Measurements from ENCODE around the gene MBP. TPM values are rescaled to one million over a fixed set of nuclear protein-coding genes. Genes with fewer than 3 reads are reported as not detected.
"Not testable (repeated sequence)": the region's sequence is repeated elsewhere in the genome, so short reads cannot be mapped to it uniquely, and the experiment has no call there.

Gene MBP
- total and polyA plus RNA-seq, 4 experiments from 2014 or later: 92.2 to 187 (median 149) TPM

DNA sequence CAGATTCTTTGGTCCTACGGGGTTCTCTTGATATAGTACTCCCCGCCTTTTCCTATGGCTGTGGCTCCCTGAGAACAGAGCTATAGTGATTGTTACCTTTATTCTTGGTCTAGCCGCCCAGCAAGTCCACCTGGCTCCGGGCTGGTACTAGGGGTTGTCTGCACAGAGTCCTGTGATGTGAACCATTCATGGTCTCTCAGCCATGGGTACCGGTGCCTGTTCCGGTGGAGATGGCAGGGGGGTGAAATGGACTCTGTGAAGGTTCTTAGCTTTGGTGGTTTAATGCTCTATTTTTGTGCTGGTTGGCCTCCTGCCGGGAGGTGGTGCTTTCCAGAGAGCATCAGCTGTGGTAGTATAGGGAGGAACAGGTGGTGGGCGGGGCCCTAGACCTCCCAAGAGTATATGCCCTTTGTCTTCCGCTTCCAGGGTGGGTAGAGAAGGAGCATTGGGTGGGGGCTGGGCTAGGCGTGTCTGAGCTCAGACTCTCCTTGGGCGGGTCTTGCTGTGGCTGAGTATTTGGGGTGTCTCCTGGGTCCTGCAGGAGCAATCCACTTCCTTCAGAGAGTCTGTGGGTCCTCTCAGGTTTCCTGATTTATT lies 166.9 kb downstream of the MBP start:
- Mint-ChIP-seq H3K4me1 (peaks cover 18 to 39% (median 24%) of the 10 kb centered on the region in 4 donors), H3K36me3 (peaks cover 48 to 53% of the 10 kb centered on the region in 2 donors)
- H3K27ac ChIP-seq (ENCODE audit: low read depth, low read length); H3K27me3 Mint-ChIP-seq; intact Hi-C loops (cut with micrococcal nuclease); H3K4me3 ChIP-seq (ENCODE audit: low read length in 2 of 2); H3K27me3 ChIP-seq (ENCODE audit: insufficient read depth, low read length); H3K27ac Mint-ChIP-seq; H3K4me3 Mint-ChIP-seq; POLR2A ChIA-PET (ENCODE audit: partially characterized antibody); H3K36me3 ChIP-seq (ENCODE audit: insufficient read depth, low read length); DNase-seq; H3K9me3 Mint-ChIP-seq; H3K9me3 ChIP-seq (ENCODE audit: control insufficient read depth in 1 of 2, low read length in 2 of 2): not testable (repeated sequence)
- H3K4me1 ChIP-seq (ENCODE audit: insufficient read depth, low read length): peaks cover 14% of the 10 kb centered on the region
- CTCF ChIA-PET (ENCODE audit: partially characterized antibody): interaction anchor here (1.6 kb wide), 1 partner anchor 163 kb away, joined by 4 read pairs; no protein-coding TSS in a partner anchor

DNA sequence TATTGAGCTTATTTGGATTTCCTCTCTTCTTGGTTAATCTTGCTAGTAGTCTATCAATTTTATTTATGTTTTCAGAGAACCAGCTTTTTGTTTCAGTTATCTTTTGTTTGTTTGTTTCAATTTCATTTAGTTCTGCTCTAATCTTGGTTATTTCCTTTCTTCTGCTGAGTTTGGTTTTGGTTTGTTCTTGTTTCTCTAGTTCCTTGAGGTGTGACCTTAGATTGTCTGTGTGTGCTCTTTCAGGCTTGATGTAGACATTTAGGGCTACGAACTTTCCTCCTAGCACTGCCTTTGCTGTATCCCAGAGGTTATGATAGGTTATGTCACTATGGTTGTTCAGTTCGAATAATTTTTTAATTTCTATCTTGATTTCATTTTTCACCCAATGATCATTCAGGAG lies 168.6 kb downstream of the MBP start:
- no peak overlapping the region for H3K27ac ChIP-seq (ENCODE audit: low read depth, low read length)
- H3K4me1 ChIP-seq (ENCODE audit: insufficient read depth, low read length): peaks cover 14% of the 10 kb centered on the region
- H3K4me1 Mint-ChIP-seq: peaks cover 18 to 39% (median 24%) of the 10 kb centered on the region in 4 donors
- H3K27ac Mint-ChIP-seq: peak overlapping the region in 4 of 7 donors; percentile 15 to 48 (median 34)
- no peaks in the 10 kb centered on the region for H3K9me3 ChIP-seq (ENCODE audit: control insufficient read depth in 1 of 2, low read length in 2 of 2)
- POLR2A ChIA-PET (ENCODE audit: partially characterized antibody): no interaction called here
- H3K27me3 Mint-ChIP-seq: no peaks in the 10 kb centered on the region
- peaks cover 65 to 66% of the 10 kb centered on the region in 2 donors for H3K36me3 Mint-ChIP-seq
- no peak overlapping the region for H3K4me3 ChIP-seq (ENCODE audit: low read length in 2 of 2)
- no peaks in the 10 kb centered on the region for H3K27me3 ChIP-seq (ENCODE audit: insufficient read depth, low read length)
- H3K4me3 Mint-ChIP-seq: peak overlapping the region in 4 of 8 donors; percentile 0 to 36 (median 12)
- CTCF ChIA-PET (ENCODE audit: partially characterized antibody): interaction anchor here (1.1 to 1.7 kb wide), 3 partner anchors 19 to 162 kb away, joined by 3 to 5 read pairs (median 5); no protein-coding TSS in a partner anchor
- H3K9me3 Mint-ChIP-seq: no peaks in the 10 kb centered on the region
- intact Hi-C loops (cut with micrococcal nuclease): no loop called here
- no peak for DNase-seq
- H3K36me3 ChIP-seq (ENCODE audit: insufficient read depth, low read length): peaks cover 19% of the 10 kb centered on the region

- Mint-ChIP-seq H3K27me3 (no peaks in the 10 kb centered on the region), H3K27ac (peak overlapping the region in 3 of 7 donors; percentile 5 to 48 (median 15)), H3K9me3 (no peaks in the 10 kb centered on the region), H3K4me3 (peak overlapping the region in 3 of 8 donors; percentile 2 to 36 (median 19)), H3K36me3 (peaks cover 66 to 69% of the 10 kb centered on the region in 2 donors), H3K4me1 (peaks cover 18 to 39% (median 27%) of the 10 kb centered on the region in 4 donors)
- POLR2A ChIA-PET (ENCODE audit: partially characterized antibody): interaction anchor here (1.0 kb wide), 1 partner anchor 21 kb away, joined by 3 read pairs; no protein-coding TSS in a partner anchor
- no peak for DNase-seq
- no peak overlapping the region for H3K4me3 ChIP-seq (ENCODE audit: low read length in 2 of 2)
- no peak overlapping the region for H3K27ac ChIP-seq (ENCODE audit: low read depth, low read length)
- intact Hi-C loops (cut with micrococcal nuclease): no loop called here
- no peaks in the 10 kb centered on the region for H3K27me3 ChIP-seq (ENCODE audit: insufficient read depth, low read length)
- CTCF ChIA-PET (ENCODE audit: partially characterized antibody): interaction anchor here (0.9 to 1.7 kb wide), 4 partner anchors 10 to 161 kb away, joined by 3 to 5 read pairs (median 4); no protein-coding TSS in a partner anchor
- H3K36me3 ChIP-seq (ENCODE audit: insufficient read depth, low read length): peaks cover 22% of the 10 kb centered on the region
- no peaks in the 10 kb centered on the region for H3K9me3 ChIP-seq (ENCODE audit: control insufficient read depth in 1 of 2, low read length in 2 of 2)
- H3K4me1 ChIP-seq (ENCODE audit: insufficient read depth, low read length): peaks cover 14% of the 10 kb centered on the region
Observed at GRCh38 chr18:76962851-76963250, 169.7 kb downstream of the MBP start.

DNA sequence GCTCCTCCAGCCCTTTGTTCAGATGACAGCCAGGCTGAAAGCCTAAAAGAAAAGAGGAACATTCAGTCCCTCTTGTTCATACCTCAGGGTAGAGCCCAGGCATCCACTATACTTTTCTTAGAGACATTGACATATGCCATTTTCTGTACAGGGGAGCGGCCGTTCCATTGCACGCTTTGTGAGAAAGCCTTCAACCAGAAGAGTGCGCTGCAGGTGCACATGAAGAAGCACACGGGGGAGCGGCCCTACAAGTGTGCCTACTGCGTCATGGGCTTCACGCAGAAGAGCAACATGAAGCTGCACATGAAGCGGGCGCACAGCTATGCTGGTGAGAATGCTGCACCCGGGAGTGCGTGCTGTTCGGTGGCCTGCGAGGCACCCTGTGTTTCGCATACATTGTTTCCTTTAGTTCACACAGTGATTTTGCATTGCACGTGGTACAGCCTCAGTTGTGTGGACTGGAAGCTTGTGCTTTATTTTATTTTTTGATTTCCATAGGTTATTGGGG lies 172.0 kb downstream of the MBP start:
- H3K4me3 ChIP-seq (ENCODE audit: low read length in 2 of 2): no peak overlapping the region
- Mint-ChIP-seq H3K27ac (peak overlapping the region in 2 of 7 donors; percentile 35 to 49), H3K4me3 (no peak overlapping the region), H3K9me3 (no peaks in the 10 kb centered on the region), H3K4me1 (peaks cover 20 to 44% (median 28%) of the 10 kb centered on the region in 4 donors), H3K36me3 (peaks cover 76 to 91% of the 10 kb centered on the region in 2 donors), H3K27me3 (no peaks in the 10 kb centered on the region)
- intact Hi-C loops (cut with micrococcal nuclease): no loop called here
- no peaks in the 10 kb centered on the region for H3K27me3 ChIP-seq (ENCODE audit: insufficient read depth, low read length)
- CTCF ChIA-PET (ENCODE audit: partially characterized antibody): no interaction called here
- POLR2A ChIA-PET (ENCODE audit: partially characterized antibody): no interaction called here
- H3K4me1 ChIP-seq (ENCODE audit: insufficient read depth, low read length): peaks cover 14% of the 10 kb centered on the region
- H3K9me3 ChIP-seq (ENCODE audit: control insufficient read depth in 1 of 2, low read length in 2 of 2): no peaks in the 10 kb centered on the region
- H3K27ac ChIP-seq (ENCODE audit: low read depth, low read length): no peak overlapping the region
- DNase-seq: no peak
- peaks cover 26% of the 10 kb centered on the region for H3K36me3 ChIP-seq (ENCODE audit: insufficient read depth, low read length)

DNA sequence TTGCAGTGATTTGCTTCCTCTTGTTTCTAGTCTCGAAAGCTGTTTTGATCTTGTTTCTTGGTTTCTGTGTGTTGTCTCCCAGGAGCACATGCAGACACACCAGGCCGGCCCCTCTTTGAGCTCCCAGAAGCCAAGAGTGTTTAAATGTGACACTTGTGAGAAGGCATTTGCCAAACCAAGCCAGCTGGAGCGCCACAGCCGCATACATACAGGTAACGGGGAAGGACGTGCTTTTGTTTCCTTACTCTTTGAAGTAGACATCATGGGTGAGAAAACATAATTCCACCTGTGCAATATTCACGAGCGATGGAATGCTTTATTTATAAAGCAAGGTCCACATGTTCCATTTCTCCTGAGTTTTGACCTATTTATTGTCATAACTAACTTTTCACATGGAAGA lies 173.0 kb downstream of the MBP start:
- H3K36me3 ChIP-seq (ENCODE audit: insufficient read depth, low read length): peaks cover 26% of the 10 kb centered on the region
- no peaks in the 10 kb centered on the region for H3K9me3 ChIP-seq (ENCODE audit: control insufficient read depth in 1 of 2, low read length in 2 of 2)
- H3K27ac Mint-ChIP-seq: peak overlapping the region in 3 of 7 donors; percentile 5 to 18 (median 5)
- peaks cover 14% of the 10 kb centered on the region for H3K4me1 ChIP-seq (ENCODE audit: insufficient read depth, low read length)
- H3K4me1 Mint-ChIP-seq: peaks cover 19 to 36% (median 26%) of the 10 kb centered on the region in 4 donors
- ChIA-PET CTCF (ENCODE audit: partially characterized antibody) (interaction anchor here (0.7 to 0.9 kb wide), 2 partner anchors 21 to 24 kb away, joined by 3 to 4 read pairs; no protein-coding TSS in a partner anchor), POLR2A (ENCODE audit: partially characterized antibody) (no interaction called here)
- intact Hi-C loops (cut with micrococcal nuclease): no loop called here
- H3K27me3 Mint-ChIP-seq: no peaks in the 10 kb centered on the region
- H3K9me3 Mint-ChIP-seq: no peaks in the 10 kb centered on the region
- no peak overlapping the region for H3K27ac ChIP-seq (ENCODE audit: low read depth, low read length)
- no peak for DNase-seq
- H3K27me3 ChIP-seq (ENCODE audit: insufficient read depth, low read length): no peaks in the 10 kb centered on the region
- H3K36me3 Mint-ChIP-seq: peaks cover 68 to 85% of the 10 kb centered on the region in 2 donors
- H3K4me3 ChIP-seq (ENCODE audit: low read length in 2 of 2): no peak overlapping the region
- H3K4me3 Mint-ChIP-seq: no peak overlapping the region

DNA sequence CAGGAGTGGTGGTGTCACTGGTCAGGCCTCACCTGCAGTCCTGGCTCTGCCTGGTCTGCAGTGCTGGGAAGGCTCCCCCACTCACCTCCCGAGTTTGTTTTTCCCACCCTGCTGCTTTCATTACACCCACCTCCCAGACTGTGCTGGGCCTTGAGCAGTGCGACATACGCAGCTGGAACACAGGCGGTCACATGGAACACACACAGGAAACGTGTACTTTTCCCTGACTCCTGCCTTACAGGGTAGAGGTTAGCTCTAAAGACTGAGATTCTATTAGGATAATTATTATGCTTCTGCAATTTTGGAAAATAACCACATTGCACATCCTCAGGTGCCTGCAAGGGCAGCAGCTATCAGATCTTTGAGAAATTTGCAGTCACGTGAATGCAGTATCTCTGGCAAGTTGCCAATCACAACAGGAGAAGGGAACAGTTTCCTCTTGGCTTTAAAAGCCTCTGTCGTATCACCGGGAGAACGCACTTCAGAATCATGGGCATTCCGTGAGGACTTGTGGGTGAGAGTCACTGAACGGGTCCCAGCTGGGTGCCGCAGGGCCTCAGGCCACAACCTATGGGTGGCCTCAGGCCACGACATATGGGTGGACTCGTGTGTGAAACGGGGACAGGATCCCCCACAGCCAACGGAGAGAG lies 173.8 kb downstream of the MBP start:
- Histone ChIP-seq H3K27me3 (ENCODE audit: insufficient read depth, low read length) (no peaks in the 10 kb centered on the region), H3K27ac (ENCODE audit: low read depth, low read length) (no peak overlapping the region), H3K36me3 (ENCODE audit: insufficient read depth, low read length) (peaks cover 30% of the 10 kb centered on the region), H3K4me3 (ENCODE audit: low read length in 2 of 2) (no peak overlapping the region), H3K9me3 (ENCODE audit: control insufficient read depth in 1 of 2, low read length in 2 of 2) (no peaks in the 10 kb centered on the region), H3K4me1 (ENCODE audit: insufficient read depth, low read length) (peaks cover 8% of the 10 kb centered on the region)
- Mint-ChIP-seq H3K4me3 (no peak overlapping the region), H3K9me3 (no peaks in the 10 kb centered on the region), H3K36me3 (peaks cover 64 to 79% of the 10 kb centered on the region in 2 donors), H3K4me1 (peaks cover 15 to 28% (median 22%) of the 10 kb centered on the region in 4 donors), H3K27me3 (no peaks in the 10 kb centered on the region), H3K27ac (no peak overlapping the region)
- CTCF ChIA-PET (ENCODE audit: partially characterized antibody): interaction anchor here (0.7 to 1.6 kb wide), 4 partner anchors 11 to 25 kb away, joined by 3 to 8 read pairs (median 4); no protein-coding TSS in a partner anchor
- intact Hi-C loops (cut with micrococcal nuclease): no loop called here
- no peak for DNase-seq
- POLR2A ChIA-PET (ENCODE audit: partially characterized antibody): no interaction called here
